Neural cell (in vitro differentiated cells): ENCODE measurements around the gene SOCS4.

Experiments
- EP300 ChIP-seq: fragments of 450-650 bp; conservative IDR thresholded peaks from 2 replicates; pipeline ENCODE4 v1.6.1; 2014; ENCODE audit warnings: antibody characterized with exemption, mild to moderate bottlenecking, moderate library complexity; ENCODE audit not compliant: poor library complexity, severe bottlenecking
- EZH2 ChIP-seq: fragments of 200-600, 300-800 bp; shearing (Covaris generic), sonication (generic); IDR thresholded peaks from 2 replicates; pipeline ENCODE4 v1.6.1; 2014; ENCODE audit warnings: antibody characterized with exemption, low read length, borderline replicate concordance, mild to moderate bottlenecking; ENCODE audit not compliant: insufficient read depth, poor library complexity, severe bottlenecking
- MXI1 ChIP-seq: fragments of 450-650 bp; conservative IDR thresholded peaks from 2 replicates; pipeline ENCODE4 v1.6.1; 2014; ENCODE audit warnings: antibody characterized with exemption, mild to moderate bottlenecking; ENCODE audit not compliant: poor library complexity, severe bottlenecking
- POLR2AphosphoS5 ChIP-seq: IDR thresholded peaks from 2 replicates; pipeline ENCODE4 v1.6.1; 2012
- RAD21 ChIP-seq: fragments of 450-650 bp; conservative IDR thresholded peaks from 2 replicates; pipeline ENCODE4 v1.6.1; 2014; ENCODE audit warnings: antibody characterized with exemption, mild to moderate bottlenecking, moderate library complexity
- REST ChIP-seq: IDR thresholded peaks from 2 replicates; pipeline ENCODE4 v1.6.1; 2012; ENCODE audit warnings: borderline replicate concordance
- SMC3 ChIP-seq: fragments of 450-650 bp; conservative IDR thresholded peaks from 2 replicates; pipeline ENCODE4 v1.6.1; 2014; ENCODE audit warnings: antibody characterized with exemption, mild to moderate bottlenecking, moderate library complexity; ENCODE audit not compliant: poor library complexity
- TAF1 ChIP-seq: IDR thresholded peaks from 2 replicates; pipeline ENCODE4 v1.6.1; 2012; ENCODE audit warnings: low read depth
- TF ChIP-seq, protein P1 (sequence below): fragments of 450-650 bp; IDR thresholded peaks from 2 replicates; pipeline ENCODE4 v1.5.1; 2014; ENCODE audit warnings: antibody characterized with exemption, mild to moderate bottlenecking, moderate library complexity; ENCODE audit not compliant: poor library complexity, severe bottlenecking

DNA sequence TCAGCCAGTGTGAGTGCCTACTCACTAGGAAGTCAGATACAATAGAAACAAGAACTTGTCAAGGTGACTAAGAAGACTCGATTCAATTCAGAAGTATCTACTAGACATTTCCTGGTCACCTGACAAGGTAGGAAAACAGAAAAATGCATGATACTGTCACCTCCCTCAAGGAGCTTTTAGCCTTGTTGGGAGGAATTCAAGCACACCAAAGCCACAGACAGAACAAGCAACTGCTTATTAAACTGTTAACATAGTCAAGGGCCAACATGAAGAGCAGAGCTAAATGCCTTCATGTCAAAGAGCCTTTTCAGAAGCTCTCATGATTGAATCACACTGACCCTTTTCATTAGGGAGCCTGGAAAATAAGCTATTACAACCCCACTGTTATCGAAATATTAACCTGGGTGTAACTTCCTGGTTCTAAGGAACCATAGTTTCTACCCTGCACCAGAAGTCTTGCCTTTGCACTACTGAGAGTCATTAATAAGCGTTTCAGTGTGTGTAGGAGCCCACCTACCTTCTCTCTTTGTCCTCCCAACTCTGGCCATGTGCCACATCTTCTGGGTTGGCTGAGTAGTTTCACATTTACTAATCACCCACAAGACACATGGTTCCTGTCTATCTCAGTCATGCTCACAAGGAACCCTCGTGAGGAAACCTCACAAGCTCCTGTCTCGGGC, 71.0 kb downstream of the SOCS4 start:
- TF ChIP-seq, protein P1, sequence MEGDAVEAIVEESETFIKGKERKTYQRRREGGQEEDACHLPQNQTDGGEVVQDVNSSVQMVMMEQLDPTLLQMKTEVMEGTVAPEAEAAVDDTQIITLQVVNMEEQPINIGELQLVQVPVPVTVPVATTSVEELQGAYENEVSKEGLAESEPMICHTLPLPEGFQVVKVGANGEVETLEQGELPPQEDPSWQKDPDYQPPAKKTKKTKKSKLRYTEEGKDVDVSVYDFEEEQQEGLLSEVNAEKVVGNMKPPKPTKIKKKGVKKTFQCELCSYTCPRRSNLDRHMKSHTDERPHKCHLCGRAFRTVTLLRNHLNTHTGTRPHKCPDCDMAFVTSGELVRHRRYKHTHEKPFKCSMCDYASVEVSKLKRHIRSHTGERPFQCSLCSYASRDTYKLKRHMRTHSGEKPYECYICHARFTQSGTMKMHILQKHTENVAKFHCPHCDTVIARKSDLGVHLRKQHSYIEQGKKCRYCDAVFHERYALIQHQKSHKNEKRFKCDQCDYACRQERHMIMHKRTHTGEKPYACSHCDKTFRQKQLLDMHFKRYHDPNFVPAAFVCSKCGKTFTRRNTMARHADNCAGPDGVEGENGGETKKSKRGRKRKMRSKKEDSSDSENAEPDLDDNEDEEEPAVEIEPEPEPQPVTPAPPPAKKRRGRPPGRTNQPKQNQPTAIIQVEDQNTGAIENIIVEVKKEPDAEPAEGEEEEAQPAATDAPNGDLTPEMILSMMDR = no peak
- TF ChIP-seq REST (no peak), MXI1 (no peak), EP300 (no peak), RAD21 (no peak), POLR2AphosphoS5 (no peak), SMC3 (no peak), EZH2 (no peak), TAF1 (no peak)
